Glutamatergic neuron (in vitro differentiated cells): ENCODE results near the gene LCORL. TPM values are rescaled to one million over a fixed set of nuclear protein-coding genes. Genes with fewer than 3 reads are reported as not detected.

Experiments used
- DNase-seq: peaks from one replicate; pipeline ENCODE4 v3.0.0; 2022
- H3K27ac Mint-ChIP-seq: one replicate; pipeline ENCODE4 v1.8.0; 2020; ENCODE audit warnings: mild to moderate bottlenecking, mixed read lengths, inconsistent platforms; ENCODE audit not compliant: unreplicated experiment
- H3K27me3 Mint-ChIP-seq: one replicate; pipeline ENCODE4 v1.8.0; 2020; ENCODE audit warnings: mild to moderate bottlenecking, moderate library complexity, mixed read lengths, inconsistent platforms; ENCODE audit not compliant: unreplicated experiment
- H3K36me3 Mint-ChIP-seq: one replicate; pipeline ENCODE4 v1.8.0; 2020; ENCODE audit warnings: mild to moderate bottlenecking, mixed read lengths, inconsistent platforms; ENCODE audit not compliant: unreplicated experiment
- H3K4me1 Mint-ChIP-seq: one replicate; pipeline ENCODE4 v1.8.0; 2020; ENCODE audit warnings: mild to moderate bottlenecking, low read depth, mixed read lengths, inconsistent platforms; ENCODE audit not compliant: unreplicated experiment
- H3K4me3 Mint-ChIP-seq: one replicate; pipeline ENCODE4 v1.8.0; 2020; ENCODE audit warnings: mild to moderate bottlenecking, mixed read lengths, inconsistent platforms; ENCODE audit not compliant: unreplicated experiment
- H3K9me3 Mint-ChIP-seq: one replicate; pipeline ENCODE4 v1.8.0; 2020; ENCODE audit warnings: mild to moderate bottlenecking, moderate library complexity, mixed read lengths, inconsistent platforms; ENCODE audit not compliant: unreplicated experiment
- total RNA-seq: library from RNA; stranded (reverse); fragmentation: NEBNext Ultra II Directional; extraction: Animal tissue kit (Norgen Biotek cat#: 25700); gene quantifications from one replicate; pipeline ENCODE4 v1.2.1, GENCODE V29; 2021; ENCODE audit not compliant: unreplicated experiment
- TF ChIP-seq, protein P1 (sequence below): fragments of 200-600 bp; sonication (generic); IDR thresholded peaks from one replicate; pipeline ENCODE4 v1.5.0; 2021; ENCODE audit not compliant: partially characterized antibody, unreplicated experiment

Gene LCORL
- total RNA-seq, 1 donor from 2014 or later, result 30.8 TPM

- Mint-ChIP-seq H3K27me3 (no peaks in the 10 kb centered on the region), H3K4me1 (no peaks in the 10 kb centered on the region), H3K27ac (no peak overlapping the region), H3K36me3 (no peaks in the 10 kb centered on the region), H3K9me3 (no peaks in the 10 kb centered on the region), H3K4me3 (no peak overlapping the region)
- TF ChIP-seq, protein P1, sequence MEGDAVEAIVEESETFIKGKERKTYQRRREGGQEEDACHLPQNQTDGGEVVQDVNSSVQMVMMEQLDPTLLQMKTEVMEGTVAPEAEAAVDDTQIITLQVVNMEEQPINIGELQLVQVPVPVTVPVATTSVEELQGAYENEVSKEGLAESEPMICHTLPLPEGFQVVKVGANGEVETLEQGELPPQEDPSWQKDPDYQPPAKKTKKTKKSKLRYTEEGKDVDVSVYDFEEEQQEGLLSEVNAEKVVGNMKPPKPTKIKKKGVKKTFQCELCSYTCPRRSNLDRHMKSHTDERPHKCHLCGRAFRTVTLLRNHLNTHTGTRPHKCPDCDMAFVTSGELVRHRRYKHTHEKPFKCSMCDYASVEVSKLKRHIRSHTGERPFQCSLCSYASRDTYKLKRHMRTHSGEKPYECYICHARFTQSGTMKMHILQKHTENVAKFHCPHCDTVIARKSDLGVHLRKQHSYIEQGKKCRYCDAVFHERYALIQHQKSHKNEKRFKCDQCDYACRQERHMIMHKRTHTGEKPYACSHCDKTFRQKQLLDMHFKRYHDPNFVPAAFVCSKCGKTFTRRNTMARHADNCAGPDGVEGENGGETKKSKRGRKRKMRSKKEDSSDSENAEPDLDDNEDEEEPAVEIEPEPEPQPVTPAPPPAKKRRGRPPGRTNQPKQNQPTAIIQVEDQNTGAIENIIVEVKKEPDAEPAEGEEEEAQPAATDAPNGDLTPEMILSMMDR, result no peak
- no peak for DNase-seq
These were observed 143.9 kb downstream of the LCORL start for GRCh38 chr4:17877661-17878060.

DNA sequence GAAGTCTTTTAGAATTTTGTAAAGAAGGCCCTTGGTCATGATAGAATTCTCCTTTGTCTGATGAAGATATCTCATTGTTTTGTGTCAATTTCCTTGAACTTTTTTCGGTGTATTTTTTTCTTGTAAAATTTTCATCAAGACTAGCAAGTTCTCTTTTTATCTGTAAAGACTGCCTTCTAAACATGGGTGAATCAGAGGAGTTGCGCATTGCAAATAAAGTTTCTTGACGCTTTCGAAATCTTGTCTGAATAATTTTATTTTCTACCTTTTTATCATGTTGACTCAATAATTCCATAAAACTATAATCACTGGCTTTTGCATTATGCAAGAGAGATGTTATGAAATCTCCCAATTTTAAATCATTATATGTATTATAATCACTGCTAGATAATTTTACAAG lies 144.6 kb downstream of the LCORL start:
- Mint-ChIP-seq H3K9me3 (no peaks in the 10 kb centered on the region), H3K4me1 (no peaks in the 10 kb centered on the region), H3K4me3 (no peak overlapping the region)

DNA sequence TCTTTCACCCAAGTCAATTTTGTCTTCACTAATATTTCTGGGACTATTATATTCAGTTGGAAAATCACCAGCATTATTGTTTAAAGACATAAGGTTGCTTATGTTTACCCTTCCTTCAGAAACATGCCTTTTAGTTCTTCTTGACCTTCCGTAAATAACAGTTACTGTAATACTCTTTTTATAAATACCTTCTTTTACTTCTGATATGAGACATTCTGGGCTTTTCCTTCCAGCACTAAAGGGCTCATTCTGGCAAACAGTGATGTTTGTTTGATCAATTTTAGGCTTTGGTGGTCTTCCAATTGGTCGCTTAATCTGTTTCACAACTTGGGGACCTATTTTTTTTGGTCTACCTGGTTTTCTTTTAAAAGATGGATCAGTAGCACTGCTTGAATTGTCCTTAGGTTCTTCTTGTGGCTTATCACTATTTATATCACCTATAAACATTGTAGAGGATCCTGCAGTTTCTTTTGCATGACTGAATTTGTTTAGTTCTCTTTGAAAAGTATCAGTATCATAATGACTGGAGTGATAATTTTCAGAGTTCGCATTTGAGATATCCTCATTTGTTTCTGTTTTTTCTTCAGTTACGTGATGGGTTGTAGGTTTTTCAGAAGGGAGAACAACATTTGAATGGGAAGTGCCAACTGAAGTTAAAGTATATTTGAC lies 146.0 kb downstream of the LCORL start:
- Mint-ChIP-seq H3K27ac (no peak overlapping the region), H3K9me3 (no peaks in the 10 kb centered on the region), H3K27me3 (no peaks in the 10 kb centered on the region), H3K4me1 (no peaks in the 10 kb centered on the region), H3K4me3 (no peak overlapping the region), H3K36me3 (no peaks in the 10 kb centered on the region)
- TF ChIP-seq, protein P1, result no peak
- DNase-seq, result no peak

More for the DNA sequence above, 144.6 kb downstream of the LCORL start:
- Mint-ChIP-seq H3K36me3 (no peaks in the 10 kb centered on the region), H3K27ac (no peak overlapping the region), H3K27me3 (no peaks in the 10 kb centered on the region)
- DNase-seq, result no peak
- TF ChIP-seq, protein P1, result no peak

DNA sequence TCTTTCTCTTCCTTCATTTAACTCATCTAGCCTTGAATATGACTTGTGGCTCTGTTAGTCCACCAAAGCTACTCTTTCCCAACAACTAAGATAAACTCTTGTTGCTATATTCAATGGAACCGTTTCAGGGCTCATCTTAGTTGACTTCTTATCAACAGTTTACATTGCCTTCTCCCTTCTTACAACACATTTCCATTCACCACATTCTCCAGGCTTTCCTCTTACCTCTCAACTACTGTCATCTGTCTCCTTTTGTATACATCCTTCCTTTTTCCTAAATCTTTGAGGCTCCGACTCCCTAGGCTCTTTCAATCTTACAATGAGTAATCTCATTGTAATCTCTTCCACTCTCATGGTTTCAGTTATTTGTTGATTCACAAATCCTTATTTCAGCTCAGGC lies 152.2 kb downstream of the LCORL start:
- Mint-ChIP-seq H3K27ac (no peak overlapping the region), H3K4me1 (no peaks in the 10 kb centered on the region), H3K36me3 (no peaks in the 10 kb centered on the region), H3K9me3 (no peaks in the 10 kb centered on the region), H3K4me3 (no peak overlapping the region), H3K27me3 (no peaks in the 10 kb centered on the region)
- DNase-seq, result no peak
- TF ChIP-seq, protein P1, result no peak

GRCh38 chr4:17867276-17867675 lies 154.3 kb downstream of the LCORL start:
- TF ChIP-seq, protein P1, result no peak
- Mint-ChIP-seq H3K4me1 (no peaks in the 10 kb centered on the region), H3K27me3 (no peaks in the 10 kb centered on the region), H3K36me3 (peaks cover 6% of the 10 kb centered on the region), H3K9me3 (peaks cover 4% of the 10 kb centered on the region), H3K4me3 (no peak overlapping the region), H3K27ac (no peak overlapping the region)
- no peak for DNase-seq
